GM23338 (cell line): ENCODE results near the gene FER.

Source experiments
- CREB1 ChIP-seq: fragments of 250-450 bp; sonication (Bioruptor Pico); IDR thresholded peaks from 2 replicates; pipeline ENCODE4 v1.5.0; 2020; ENCODE audit warnings: low read depth, mild to moderate bottlenecking, moderate library complexity
- CTCF ChIP-seq, 2 experiments: fragments of 200-600 bp in 1 of 2; sonication (generic) in 1 of 2; conservative IDR thresholded peaks; 2 replicates each; pipeline versions ENCODE4 v1.5.1 to v1.6.1; 2016 to 2017; ENCODE audit warnings: antibody characterized with exemption in 2 of 2, low read depth in 2 of 2, mild to moderate bottlenecking in 2 of 2, moderate library complexity in 1 of 2
- EZH2 ChIP-seq: fragments of 200-600 bp; sonication (generic); IDR thresholded peaks from one replicate; pipeline ENCODE4 v1.8.0; 2017; ENCODE audit warnings: antibody characterized with exemption, mild to moderate bottlenecking, low read depth; ENCODE audit not compliant: unreplicated experiment
- EZH2phosphoT487 ChIP-seq: fragments of 200-600 bp; sonication (generic); IDR thresholded peaks from one replicate; pipeline ENCODE4 v1.8.1; 2018; ENCODE audit warnings: antibody characterized with exemption; ENCODE audit not compliant: unreplicated experiment
- POLR2AphosphoS5 ChIP-seq: IDR thresholded peaks from 2 replicates; pipeline ENCODE4 v1.6.1; 2016; ENCODE audit warnings: antibody characterized with exemption, low read depth
- ZNF331 ChIP-seq: fragments of 250-450 bp; sonication (Bioruptor Pico); IDR thresholded peaks from 2 replicates; pipeline ENCODE4 v1.5.0; 2020; ENCODE audit warnings: low read depth, mild to moderate bottlenecking, moderate library complexity

GRCh38 chr5:109168151-109168550 lies 420.5 kb downstream of the FER start:
- no peak for TF ChIP-seq EZH2
- no peak for TF ChIP-seq CTCF (conservative IDR thresholded peaks at IDR 0.05; ENCODE audit: low read depth in 2 of 2)
- TF ChIP-seq CREB1 (CRISPR knock-in tag), result no peak
- TF ChIP-seq EZH2phosphoT487, result no peak
- no peak for TF ChIP-seq ZNF331 (CRISPR knock-in tag)
- TF ChIP-seq POLR2AphosphoS5, result no peak
